SU-DHL-6 (cell line): ENCODE measurements around the gene ATP11A.

Source experiments
- CTCF ChIP-seq: fragments of 200-600 bp; sonication (generic); IDR thresholded peaks from one replicate; pipeline ENCODE4 v1.5.1; 2017; ENCODE audit warnings: antibody characterized with exemption, mild to moderate bottlenecking, low read length, moderate library complexity; ENCODE audit not compliant: insufficient read depth, poor library complexity, severe bottlenecking
- EZH2phosphoT487 ChIP-seq: fragments of 200-600 bp; sonication (generic), shearing (Covaris generic); conservative IDR thresholded peaks from 2 replicates; pipeline ENCODE4 v1.6.1; 2018; ENCODE audit warnings: mild to moderate bottlenecking, antibody characterized with exemption, low read length, moderate library complexity, mixed read lengths

- TF ChIP-seq CTCF: no peak
- no peak for TF ChIP-seq EZH2phosphoT487
Observed at GRCh38 chr13:112839356-112840105, 149.7 kb downstream of the ATP11A start.
